ENCODE data around the gene SLC39A5. TPM values are rescaled to one million over a fixed set of nuclear protein-coding genes. Genes with fewer than 3 reads are reported as not detected.
A peak's percentile ranks its signal among the peaks of the same experiment; 100 is the strongest.
"Not testable (repeated sequence)": the region's sequence is repeated elsewhere in the genome, so short reads cannot be mapped to it uniquely, and the experiment has no call there.

The SLC39A5 gene
- total RNA-seq, 1 donor from 2014 or later = not detected

GRCh38 chr12:56267443-56268071, 37.7 kb downstream of the SLC39A5 start:
- Histone ChIP-seq H3K4me3 (ENCODE audit: low read length in 3 of 3) (peak overlapping the region; percentile 88 to 98 (median 93)), H3K9me3 (ENCODE audit: control insufficient read depth in 3 of 3, low read length in 3 of 3) (no peaks in the 10 kb centered on the region), H3K4me1 (ENCODE audit: control insufficient read depth in 3 of 3, insufficient read depth in 3 of 3, low read length in 3 of 3) (peaks cover 45 to 57% (median 46%) of the 10 kb centered on the region in 3 donors), H3K27me3 (ENCODE audit: control insufficient read depth in 3 of 3, insufficient read depth in 3 of 3, low read length in 3 of 3) (no peaks in the 10 kb centered on the region), H3K36me3 (ENCODE audit: control insufficient read depth in 3 of 3, insufficient read depth in 3 of 3, low read length in 3 of 3) (peaks cover 21 to 31% (median 25%) of the 10 kb centered on the region in 3 donors), H3K9ac (ENCODE audit: low read depth in 1 of 3, low read length in 3 of 3) (peak overlapping the region; percentile 87 to 98 (median 93)), H3K27ac (ENCODE audit: low read depth, low read length) (peak overlapping the region; percentile 98)

GRCh38 chr12:56271031-56271430, 41.2 kb downstream of the SLC39A5 start:
- Histone ChIP-seq H3K27me3 (ENCODE audit: control insufficient read depth in 3 of 3, insufficient read depth in 3 of 3, low read length in 3 of 3) (no peaks in the 10 kb centered on the region), H3K4me1 (ENCODE audit: control insufficient read depth in 3 of 3, insufficient read depth in 3 of 3, low read length in 3 of 3) (peaks cover 44 to 61% (median 47%) of the 10 kb centered on the region in 3 donors), H3K4me3 (ENCODE audit: low read length in 3 of 3) (peak overlapping the region in 1 of 3 donors; percentile 24), H3K9ac (ENCODE audit: low read depth in 1 of 3, low read length in 3 of 3) (peak overlapping the region; percentile 63 to 98 (median 68)), H3K27ac (ENCODE audit: low read depth, low read length) (peak overlapping the region; percentile 98), H3K36me3 (ENCODE audit: control insufficient read depth in 3 of 3, insufficient read depth in 3 of 3, low read length in 3 of 3) (peaks cover 50 to 63% (median 54%) of the 10 kb centered on the region in 3 donors), H3K9me3 (ENCODE audit: control insufficient read depth in 3 of 3, low read length in 3 of 3) (no peaks in the 10 kb centered on the region)

- H3K27me3 ChIP-seq (ENCODE audit: control insufficient read depth in 3 of 3, insufficient read depth in 3 of 3, low read length in 3 of 3); H3K27ac ChIP-seq (ENCODE audit: low read depth, low read length); H3K4me3 ChIP-seq (ENCODE audit: low read length in 3 of 3); H3K9me3 ChIP-seq (ENCODE audit: control insufficient read depth in 3 of 3, low read length in 3 of 3); H3K9ac ChIP-seq (ENCODE audit: low read depth in 1 of 3, low read length in 3 of 3): not testable (repeated sequence)
- Histone ChIP-seq H3K36me3 (ENCODE audit: control insufficient read depth in 3 of 3, insufficient read depth in 3 of 3, low read length in 3 of 3) (peaks cover 54 to 70% (median 61%) of the 10 kb centered on the region in 3 donors), H3K4me1 (ENCODE audit: control insufficient read depth in 3 of 3, insufficient read depth in 3 of 3, low read length in 3 of 3) (peaks cover 38 to 50% (median 42%) of the 10 kb centered on the region in 3 donors)
Measured at GRCh38 chr12:56272468-56272867, 42.6 kb downstream of the SLC39A5 start.

- Histone ChIP-seq H3K36me3 (ENCODE audit: control insufficient read depth in 3 of 3, insufficient read depth in 3 of 3, low read length in 3 of 3) (peaks cover 63 to 68% (median 68%) of the 10 kb centered on the region in 3 donors), H3K27ac (ENCODE audit: low read depth, low read length) (no peak overlapping the region), H3K27me3 (ENCODE audit: control insufficient read depth in 3 of 3, insufficient read depth in 3 of 3, low read length in 3 of 3) (no peaks in the 10 kb centered on the region), H3K4me1 (ENCODE audit: control insufficient read depth in 3 of 3, insufficient read depth in 3 of 3, low read length in 3 of 3) (peaks cover 25 to 35% (median 30%) of the 10 kb centered on the region in 3 donors), H3K4me3 (ENCODE audit: low read length in 3 of 3) (no peak overlapping the region), H3K9ac (ENCODE audit: low read depth in 1 of 3, low read length in 3 of 3) (peak overlapping the region in 1 of 3 donors; percentile 3), H3K9me3 (ENCODE audit: control insufficient read depth in 3 of 3, low read length in 3 of 3) (no peaks in the 10 kb centered on the region)
Measured at GRCh38 chr12:56274299-56274698, 44.4 kb downstream of the SLC39A5 start.

- Histone ChIP-seq H3K27ac (ENCODE audit: low read depth, low read length) (no peak overlapping the region), H3K4me1 (ENCODE audit: control insufficient read depth in 3 of 3, insufficient read depth in 3 of 3, low read length in 3 of 3) (no peaks in the 10 kb centered on the region), H3K9ac (ENCODE audit: low read depth in 1 of 3, low read length in 3 of 3) (no peak overlapping the region), H3K4me3 (ENCODE audit: low read length in 3 of 3) (no peak overlapping the region), H3K27me3 (ENCODE audit: control insufficient read depth in 3 of 3, insufficient read depth in 3 of 3, low read length in 3 of 3) (no peaks in the 10 kb centered on the region), H3K9me3 (ENCODE audit: control insufficient read depth in 3 of 3, low read length in 3 of 3) (no peaks in the 10 kb centered on the region), H3K36me3 (ENCODE audit: control insufficient read depth in 3 of 3, insufficient read depth in 3 of 3, low read length in 3 of 3) (peaks cover 68 to 79% (median 70%) of the 10 kb centered on the region in 3 donors)
Measured at GRCh38 chr12:56278905-56279304, 49.1 kb downstream of the SLC39A5 start.

GRCh38 chr12:56280849-56281248, 51.0 kb downstream of the SLC39A5 start:
- Histone ChIP-seq H3K27me3 (ENCODE audit: control insufficient read depth in 3 of 3, insufficient read depth in 3 of 3, low read length in 3 of 3) (no peaks in the 10 kb centered on the region), H3K27ac (ENCODE audit: low read depth, low read length) (no peak overlapping the region), H3K4me1 (ENCODE audit: control insufficient read depth in 3 of 3, insufficient read depth in 3 of 3, low read length in 3 of 3) (peaks cover 0 to under 1% (median 0%) of the 10 kb centered on the region in 3 donors), H3K9ac (ENCODE audit: low read depth in 1 of 3, low read length in 3 of 3) (no peak overlapping the region), H3K9me3 (ENCODE audit: control insufficient read depth in 3 of 3, low read length in 3 of 3) (no peaks in the 10 kb centered on the region), H3K4me3 (ENCODE audit: low read length in 3 of 3) (no peak overlapping the region), H3K36me3 (ENCODE audit: control insufficient read depth in 3 of 3, insufficient read depth in 3 of 3, low read length in 3 of 3) (peaks cover 55 to 67% (median 63%) of the 10 kb centered on the region in 3 donors)

GRCh38 chr12:56282030-56282429, 52.2 kb downstream of the SLC39A5 start:
- peaks cover 6 to 8% (median 8%) of the 10 kb centered on the region in 3 donors for H3K4me1 ChIP-seq (ENCODE audit: control insufficient read depth in 3 of 3, insufficient read depth in 3 of 3, low read length in 3 of 3)
- no peak overlapping the region for H3K27ac ChIP-seq (ENCODE audit: low read depth, low read length)
- H3K9me3 ChIP-seq (ENCODE audit: control insufficient read depth in 3 of 3, low read length in 3 of 3) = no peaks in the 10 kb centered on the region
- H3K9ac ChIP-seq (ENCODE audit: low read depth in 1 of 3, low read length in 3 of 3) = no peak overlapping the region
- no peaks in the 10 kb centered on the region for H3K27me3 ChIP-seq (ENCODE audit: control insufficient read depth in 3 of 3, insufficient read depth in 3 of 3, low read length in 3 of 3)
- H3K4me3 ChIP-seq (ENCODE audit: low read length in 3 of 3) = no peak overlapping the region
- peaks cover 49 to 68% (median 63%) of the 10 kb centered on the region in 3 donors for H3K36me3 ChIP-seq (ENCODE audit: control insufficient read depth in 3 of 3, insufficient read depth in 3 of 3, low read length in 3 of 3)

GRCh38 chr12:56282579-56282978, 52.7 kb downstream of the SLC39A5 start:
- Histone ChIP-seq H3K9me3 (ENCODE audit: control insufficient read depth in 3 of 3, low read length in 3 of 3) (no peaks in the 10 kb centered on the region), H3K4me3 (ENCODE audit: low read length in 3 of 3) (no peak overlapping the region), H3K27me3 (ENCODE audit: control insufficient read depth in 3 of 3, insufficient read depth in 3 of 3, low read length in 3 of 3) (no peaks in the 10 kb centered on the region), H3K36me3 (ENCODE audit: control insufficient read depth in 3 of 3, insufficient read depth in 3 of 3, low read length in 3 of 3) (peaks cover 47 to 66% (median 63%) of the 10 kb centered on the region in 3 donors), H3K9ac (ENCODE audit: low read depth in 1 of 3, low read length in 3 of 3) (no peak overlapping the region), H3K27ac (ENCODE audit: low read depth, low read length) (no peak overlapping the region), H3K4me1 (ENCODE audit: control insufficient read depth in 3 of 3, insufficient read depth in 3 of 3, low read length in 3 of 3) (peaks cover 6 to 8% (median 8%) of the 10 kb centered on the region in 3 donors)

GRCh38 chr12:56284263-56284662, 54.4 kb downstream of the SLC39A5 start:
- Histone ChIP-seq H3K4me1 (ENCODE audit: control insufficient read depth in 3 of 3, insufficient read depth in 3 of 3, low read length in 3 of 3) (peaks cover 8 to 11% (median 11%) of the 10 kb centered on the region in 3 donors), H3K36me3 (ENCODE audit: control insufficient read depth in 3 of 3, insufficient read depth in 3 of 3, low read length in 3 of 3) (peaks cover 36 to 54% (median 51%) of the 10 kb centered on the region in 3 donors)
- not testable (repeated sequence) for H3K9ac ChIP-seq (ENCODE audit: low read depth in 1 of 3, low read length in 3 of 3); H3K27ac ChIP-seq (ENCODE audit: low read depth, low read length); H3K9me3 ChIP-seq (ENCODE audit: control insufficient read depth in 3 of 3, low read length in 3 of 3); H3K27me3 ChIP-seq (ENCODE audit: control insufficient read depth in 3 of 3, insufficient read depth in 3 of 3, low read length in 3 of 3); H3K4me3 ChIP-seq (ENCODE audit: low read length in 3 of 3)

- H3K36me3 ChIP-seq (ENCODE audit: control insufficient read depth in 3 of 3, insufficient read depth in 3 of 3, low read length in 3 of 3) = peaks cover 28 to 50% (median 40%) of the 10 kb centered on the region in 3 donors
- no peak overlapping the region for H3K9ac ChIP-seq (ENCODE audit: low read depth in 1 of 3, low read length in 3 of 3)
- H3K4me3 ChIP-seq (ENCODE audit: low read length in 3 of 3) = no peak overlapping the region
Measured at GRCh38 chr12:56286044-56286830, 56.4 kb downstream of the SLC39A5 start.

More at GRCh38 chr12:56286044-56286830, 56.4 kb downstream of the SLC39A5 start:
- Histone ChIP-seq H3K27me3 (ENCODE audit: control insufficient read depth in 3 of 3, insufficient read depth in 3 of 3, low read length in 3 of 3) (no peaks in the 10 kb centered on the region), H3K9me3 (ENCODE audit: control insufficient read depth in 3 of 3, low read length in 3 of 3) (no peaks in the 10 kb centered on the region), H3K4me1 (ENCODE audit: control insufficient read depth in 3 of 3, insufficient read depth in 3 of 3, low read length in 3 of 3) (peaks cover 10 to 11% (median 11%) of the 10 kb centered on the region in 3 donors), H3K27ac (ENCODE audit: low read depth, low read length) (no peak overlapping the region)
